ENCODE measurements around the gene SEPTIN3. TPM values are rescaled to one million over a fixed set of nuclear protein-coding genes. Genes with fewer than 3 reads are reported as not detected.

Gene SEPTIN3
- total and polyA plus RNA-seq, 10 of the 15 experiments (the other 5 are each of a cell fraction or from before 2014, with no cell fraction given), result 0.05 to 3.1 (median 0.87) TPM

DNA sequence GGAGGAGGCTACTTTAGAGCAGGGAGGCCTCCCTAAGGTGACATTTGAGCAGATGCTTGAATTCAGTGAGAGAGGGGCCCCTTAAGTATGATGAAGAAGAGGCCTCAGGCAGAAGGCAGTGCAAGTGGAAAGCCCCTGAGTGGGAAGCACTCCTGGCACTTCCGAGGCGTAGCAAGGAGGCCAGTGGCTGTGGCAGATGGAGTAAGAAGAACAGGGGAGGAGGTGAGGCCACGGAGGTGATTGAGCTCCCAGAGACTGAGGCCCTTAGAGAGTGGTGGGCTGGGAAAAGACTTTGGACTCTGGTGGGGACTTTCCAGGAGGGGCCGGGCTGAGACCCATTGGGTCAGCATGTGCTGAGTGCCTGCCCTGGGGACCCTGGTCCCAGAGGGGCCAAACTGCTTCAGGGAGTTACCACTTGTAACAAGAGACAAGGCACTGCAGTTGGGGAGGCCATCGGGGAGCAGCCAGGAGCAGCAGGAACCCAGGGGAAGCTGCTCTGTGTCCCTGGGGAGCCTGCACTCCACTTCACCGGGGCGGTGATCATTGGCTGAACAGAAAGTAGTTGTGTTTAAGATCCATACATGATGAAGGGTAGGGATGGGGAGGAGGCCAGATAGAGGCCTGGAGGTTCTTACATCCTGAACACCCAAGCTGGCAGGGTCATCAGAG, 19.8 kb upstream of the SEPTIN3 start (continued):
- TF ChIP-seq MTA2 (IDR thresholded peaks at IDR 0.05; ENCODE audit: low read depth) (peak; percentile 71), RAD21 (IDR thresholded peaks at IDR 0.05; ENCODE audit: insufficient read depth, low read depth, low read length) (no peak), TBL1XR1 (IDR thresholded peaks at IDR 0.05; ENCODE audit: low read depth, low read length) (no peak), KLF5 (IDR thresholded peaks at IDR 0.05; ENCODE audit: partially characterized antibody) (no peak), SRF (IDR thresholded peaks at IDR 0.05; ENCODE audit: low read depth in 2 of 2, low read length in 2 of 2) (no peak), ZNF622 (IDR thresholded peaks at IDR 0.05) (no peak), NR2F1 (conservative IDR thresholded peaks at IDR 0.05) (peak; percentile 86), CBX3 (IDR thresholded peaks at IDR 0.05; ENCODE audit: borderline replicate concordance, low read depth) (no peak), SMAD5 (IDR thresholded peaks at IDR 0.05; ENCODE audit: low read depth) (no peak; the same call in 1 of the 2 replicates), MEF2A (IDR thresholded peaks at IDR 0.05; ENCODE audit: insufficient read depth, low read depth, low read length) (no peak)
- TF ChIP-seq, protein P1, sequence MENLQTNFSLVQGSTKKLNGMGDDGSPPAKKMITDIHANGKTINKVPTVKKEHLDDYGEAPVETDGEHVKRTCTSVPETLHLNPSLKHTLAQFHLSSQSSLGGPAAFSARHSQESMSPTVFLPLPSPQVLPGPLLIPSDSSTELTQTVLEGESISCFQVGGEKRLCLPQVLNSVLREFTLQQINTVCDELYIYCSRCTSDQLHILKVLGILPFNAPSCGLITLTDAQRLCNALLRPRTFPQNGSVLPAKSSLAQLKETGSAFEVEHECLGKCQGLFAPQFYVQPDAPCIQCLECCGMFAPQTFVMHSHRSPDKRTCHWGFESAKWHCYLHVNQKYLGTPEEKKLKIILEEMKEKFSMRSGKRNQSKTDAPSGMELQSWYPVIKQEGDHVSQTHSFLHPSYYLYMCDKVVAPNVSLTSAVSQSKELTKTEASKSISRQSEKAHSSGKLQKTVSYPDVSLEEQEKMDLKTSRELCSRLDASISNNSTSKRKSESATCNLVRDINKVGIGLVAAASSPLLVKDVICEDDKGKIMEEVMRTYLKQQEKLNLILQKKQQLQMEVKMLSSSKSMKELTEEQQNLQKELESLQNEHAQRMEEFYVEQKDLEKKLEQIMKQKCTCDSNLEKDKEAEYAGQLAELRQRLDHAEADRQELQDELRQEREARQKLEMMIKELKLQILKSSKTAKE (IDR thresholded peaks at IDR 0.05; ENCODE audit: low read depth, poor library complexity, severe bottlenecking), result no peak
- TF ChIP-seq, protein P2, sequence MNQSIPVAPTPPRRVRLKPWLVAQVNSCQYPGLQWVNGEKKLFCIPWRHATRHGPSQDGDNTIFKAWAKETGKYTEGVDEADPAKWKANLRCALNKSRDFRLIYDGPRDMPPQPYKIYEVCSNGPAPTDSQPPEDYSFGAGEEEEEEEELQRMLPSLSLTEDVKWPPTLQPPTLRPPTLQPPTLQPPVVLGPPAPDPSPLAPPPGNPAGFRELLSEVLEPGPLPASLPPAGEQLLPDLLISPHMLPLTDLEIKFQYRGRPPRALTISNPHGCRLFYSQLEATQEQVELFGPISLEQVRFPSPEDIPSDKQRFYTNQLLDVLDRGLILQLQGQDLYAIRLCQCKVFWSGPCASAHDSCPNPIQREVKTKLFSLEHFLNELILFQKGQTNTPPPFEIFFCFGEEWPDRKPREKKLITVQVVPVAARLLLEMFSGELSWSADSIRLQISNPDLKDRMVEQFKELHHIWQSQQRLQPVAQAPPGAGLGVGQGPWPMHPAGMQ (IDR thresholded peaks at IDR 0.05; ENCODE audit: borderline replicate concordance), result no peak
- TF ChIP-seq, protein P3, sequence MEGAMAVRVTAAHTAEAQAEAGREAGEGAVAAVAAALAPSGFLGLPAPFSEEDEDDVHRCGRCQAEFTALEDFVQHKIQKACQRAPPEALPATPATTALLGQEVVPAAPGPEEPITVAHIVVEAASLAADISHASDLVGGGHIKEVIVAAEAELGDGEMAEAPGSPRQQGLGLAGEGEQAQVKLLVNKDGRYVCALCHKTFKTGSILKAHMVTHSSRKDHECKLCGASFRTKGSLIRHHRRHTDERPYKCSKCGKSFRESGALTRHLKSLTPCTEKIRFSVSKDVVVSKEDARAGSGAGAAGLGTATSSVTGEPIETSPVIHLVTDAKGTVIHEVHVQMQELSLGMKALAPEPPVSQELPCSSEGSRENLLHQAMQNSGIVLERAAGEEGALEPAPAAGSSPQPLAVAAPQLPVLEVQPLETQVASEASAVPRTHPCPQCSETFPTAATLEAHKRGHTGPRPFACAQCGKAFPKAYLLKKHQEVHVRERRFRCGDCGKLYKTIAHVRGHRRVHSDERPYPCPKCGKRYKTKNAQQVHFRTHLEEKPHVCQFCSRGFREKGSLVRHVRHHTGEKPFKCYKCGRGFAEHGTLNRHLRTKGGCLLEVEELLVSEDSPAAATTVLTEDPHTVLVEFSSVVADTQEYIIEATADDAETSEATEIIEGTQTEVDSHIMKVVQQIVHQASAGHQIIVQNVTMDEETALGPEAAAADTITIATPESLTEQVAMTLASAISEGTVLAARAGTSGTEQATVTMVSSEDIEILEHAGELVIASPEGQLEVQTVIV (IDR thresholded peaks at IDR 0.05; ENCODE audit: borderline replicate concordance, partially characterized antibody), result no peak
- TF ChIP-seq, protein P4, sequence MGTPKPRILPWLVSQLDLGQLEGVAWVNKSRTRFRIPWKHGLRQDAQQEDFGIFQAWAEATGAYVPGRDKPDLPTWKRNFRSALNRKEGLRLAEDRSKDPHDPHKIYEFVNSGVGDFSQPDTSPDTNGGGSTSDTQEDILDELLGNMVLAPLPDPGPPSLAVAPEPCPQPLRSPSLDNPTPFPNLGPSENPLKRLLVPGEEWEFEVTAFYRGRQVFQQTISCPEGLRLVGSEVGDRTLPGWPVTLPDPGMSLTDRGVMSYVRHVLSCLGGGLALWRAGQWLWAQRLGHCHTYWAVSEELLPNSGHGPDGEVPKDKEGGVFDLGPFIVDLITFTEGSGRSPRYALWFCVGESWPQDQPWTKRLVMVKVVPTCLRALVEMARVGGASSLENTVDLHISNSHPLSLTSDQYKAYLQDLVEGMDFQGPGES (IDR thresholded peaks at IDR 0.05), result no peak
- TF ChIP-seq, protein P5, sequence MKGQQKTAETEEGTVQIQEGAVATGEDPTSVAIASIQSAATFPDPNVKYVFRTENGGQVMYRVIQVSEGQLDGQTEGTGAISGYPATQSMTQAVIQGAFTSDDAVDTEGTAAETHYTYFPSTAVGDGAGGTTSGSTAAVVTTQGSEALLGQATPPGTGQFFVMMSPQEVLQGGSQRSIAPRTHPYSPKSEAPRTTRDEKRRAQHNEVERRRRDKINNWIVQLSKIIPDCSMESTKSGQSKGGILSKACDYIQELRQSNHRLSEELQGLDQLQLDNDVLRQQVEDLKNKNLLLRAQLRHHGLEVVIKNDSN (IDR thresholded peaks at IDR 0.05; ENCODE audit: borderline replicate concordance, extremely low read length, insufficient read depth, low read depth, low read length), result no peak

Data from GM12878 (cell line).